Dermis microvascular lymphatic vessel endothelial cell (primary cell): Measurements from ENCODE around the gene ARF6. TPM values are rescaled to one million over a fixed set of nuclear protein-coding genes. Genes with fewer than 3 reads are reported as not detected.
"Not testable (repeated sequence)": the region's sequence is repeated elsewhere in the genome, so short reads cannot be mapped to it uniquely, and the experiment has no call there.

Experiments
- DNase-seq, 2 donors: peaks; one replicate each; pipeline versions ENCODE4 v3.0.0 to v3.0.0-alpha.2; 2010; ENCODE audit warnings: low read depth in 2 of 2
- total RNA-seq: library from RNA; depleted of rRNA; stranded (reverse); fragments of >200 nt; gene quantifications from 2 replicates; pipeline ENCODE4 v1.2.1, GENCODE V29; 2014

ARF6 gene
- total RNA-seq, 1 donor from 2014 or later = 52.1 TPM

DNA sequence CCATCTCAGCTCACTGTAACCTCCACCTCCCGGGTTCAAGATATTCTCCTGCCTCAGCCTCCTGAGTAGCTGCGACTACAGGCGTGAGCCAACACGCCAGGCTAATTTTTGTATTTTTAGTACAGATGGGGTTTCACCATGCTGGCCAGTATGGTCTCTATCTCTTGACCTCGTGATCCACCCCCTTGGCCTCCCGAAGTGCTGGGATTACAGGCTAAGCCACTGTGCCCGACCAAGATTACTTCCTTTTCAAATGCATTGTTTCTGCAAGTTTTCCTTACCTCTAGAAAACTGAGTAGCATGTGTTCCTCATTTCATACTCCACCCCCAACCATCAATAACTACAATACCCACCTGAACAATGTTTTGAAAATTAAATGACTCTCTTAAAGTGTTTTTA, 13.1 kb downstream of the ARF6 start:
- DNase-seq = no peak

GRCh38 chr14:49907186-49907585, 14.3 kb downstream of the ARF6 start:
- DNase-seq = peak in 1 of 2 donors; percentile 45

DNA sequence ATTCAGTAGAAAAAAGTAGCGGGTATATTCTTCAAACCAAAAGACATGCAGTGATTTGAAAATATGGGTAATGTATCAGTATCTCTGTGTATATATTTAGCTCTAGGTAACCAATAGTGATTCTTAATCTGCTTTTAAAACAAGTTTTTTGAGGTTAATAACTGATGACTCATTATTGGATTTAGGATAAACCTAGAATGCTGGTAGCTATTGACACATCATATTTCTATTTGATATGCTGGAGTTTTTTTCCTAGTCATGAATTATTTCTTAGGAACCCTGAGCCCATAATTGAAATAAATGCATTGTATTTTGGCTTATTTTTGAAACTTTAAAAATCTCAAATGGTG, 15.5 kb downstream of the ARF6 start:
- no peak for DNase-seq

DNA sequence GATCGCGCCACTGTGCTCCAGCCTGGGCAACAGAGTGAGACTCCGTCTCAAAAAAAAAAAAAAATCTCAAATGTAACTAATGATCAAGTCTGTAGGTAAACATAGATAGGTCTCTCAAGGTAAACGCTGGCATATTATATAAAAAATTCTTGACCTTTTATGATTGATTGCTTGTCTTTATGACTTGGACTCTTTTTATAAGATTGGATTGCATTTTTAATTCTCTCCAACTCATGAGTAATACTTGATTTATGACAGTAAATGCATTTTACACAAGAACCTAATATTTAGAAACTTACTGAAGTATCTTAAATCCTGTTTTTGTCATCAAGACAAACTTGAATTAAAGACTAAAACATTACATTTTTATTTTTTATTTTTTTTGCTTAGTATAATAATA, 16.1 kb downstream of the ARF6 start:
- DNase-seq = no peak

- no peak for DNase-seq
These were observed 22.2 kb downstream of the ARF6 start for GRCh38 chr14:49915085-49915484.

DNA sequence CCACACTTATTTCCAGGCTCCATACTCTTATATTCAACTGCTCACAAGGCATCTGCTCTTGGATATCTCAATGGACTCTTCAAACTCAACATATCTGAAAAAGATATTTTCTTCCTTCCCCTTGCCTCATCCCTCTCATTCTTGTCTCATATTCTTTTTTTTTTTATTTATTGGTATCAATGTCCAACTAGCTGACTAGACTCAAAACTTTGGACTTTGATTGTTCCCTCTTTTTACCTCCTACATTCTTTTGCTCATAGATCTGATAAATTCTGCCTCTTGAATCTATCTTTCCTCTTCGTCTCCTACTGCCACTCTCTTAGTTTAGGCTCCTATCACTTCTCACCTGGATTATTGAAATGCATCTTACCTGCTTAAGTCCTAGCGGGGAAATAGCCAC, 25.8 kb downstream of the ARF6 start:
- DNase-seq = no peak

- DNase-seq = no peak
These were observed 27.2 kb downstream of the ARF6 start for GRCh38 chr14:49919825-49920659.

DNA sequence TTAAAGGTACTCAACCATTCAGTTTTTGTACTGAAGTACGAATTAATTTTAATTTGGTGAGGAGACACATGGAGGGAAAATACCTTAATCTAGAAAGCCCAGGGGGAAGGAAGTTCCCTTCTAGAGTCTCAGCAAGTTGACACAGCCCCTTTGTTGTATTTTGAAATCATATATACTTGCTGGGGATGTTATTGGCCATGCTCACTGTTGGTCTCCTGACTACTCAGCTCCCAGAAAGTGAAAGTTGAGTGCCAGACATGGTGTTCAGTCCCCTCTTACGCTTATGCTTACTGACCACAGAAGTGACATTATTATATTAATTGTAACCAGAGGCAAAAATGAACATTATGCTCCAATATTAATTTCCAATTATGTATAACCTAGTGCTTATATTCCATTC, 28.1 kb downstream of the ARF6 start:
- DNase-seq = no peak

DNA sequence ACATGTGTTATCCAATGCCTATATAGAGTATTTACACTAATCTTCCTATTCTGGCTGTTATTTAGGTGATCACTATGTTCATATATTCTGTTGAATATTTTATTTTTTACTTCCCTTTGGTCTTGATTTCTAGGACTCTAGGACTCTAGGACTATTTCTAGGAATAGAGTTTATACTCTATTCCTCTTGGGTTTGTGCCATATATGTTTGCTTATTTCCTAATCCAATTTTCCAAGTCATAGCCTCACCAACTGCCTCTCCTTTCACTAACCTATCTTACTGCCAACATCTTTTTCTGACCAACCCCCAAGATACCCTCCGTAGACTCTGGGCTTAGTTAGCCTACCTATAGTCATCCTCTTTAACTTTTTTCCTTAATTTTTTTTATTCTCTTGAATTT, 28.5 kb downstream of the ARF6 start:
- DNase-seq = no peak

GRCh38 chr14:49923442-49923841, 30.6 kb downstream of the ARF6 start:
- DNase-seq = no peak

DNA sequence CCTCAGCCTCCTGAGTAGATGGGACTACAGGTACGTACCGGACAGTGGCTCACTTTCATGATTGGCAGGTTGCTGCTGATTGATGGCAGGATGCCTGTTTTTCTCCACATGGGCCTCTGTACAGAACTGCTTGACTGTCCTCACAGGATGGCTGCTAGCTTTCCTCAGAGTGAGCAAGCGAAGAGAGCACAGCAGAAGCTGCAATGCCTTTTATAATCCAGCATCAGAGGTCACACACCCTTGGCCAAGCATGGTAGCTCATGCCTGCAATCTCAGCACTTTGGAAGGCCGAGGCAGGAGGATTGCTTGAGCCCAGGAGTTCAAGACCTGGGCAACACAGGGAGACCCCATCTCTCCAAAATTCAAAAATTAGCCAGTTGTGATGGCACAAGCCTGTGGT, 31.0 kb downstream of the ARF6 start:
- no peak for DNase-seq

DNA sequence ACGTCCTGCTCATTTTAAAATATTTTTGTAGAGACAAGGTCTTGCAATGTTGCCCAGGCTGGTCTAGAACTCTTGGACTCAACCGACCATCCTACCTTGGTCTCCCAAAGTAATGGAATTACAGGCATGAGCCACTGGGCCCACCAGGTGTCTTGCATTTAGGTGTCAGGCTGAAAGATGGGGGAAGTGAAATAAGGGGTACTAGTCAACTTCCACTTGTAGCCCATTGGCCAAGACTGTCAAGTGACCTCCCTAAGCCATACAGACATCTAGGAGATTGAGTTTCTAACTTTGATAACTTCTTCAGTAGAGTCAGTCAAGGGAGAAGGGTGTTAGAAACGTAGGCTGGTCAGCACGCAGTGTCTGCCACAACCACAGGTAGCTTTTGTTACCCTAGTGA, 32.0 kb downstream of the ARF6 start:
- no peak for DNase-seq

- DNase-seq = no peak
These were observed 33.9 kb downstream of the ARF6 start for GRCh38 chr14:49926803-49927202.

DNA sequence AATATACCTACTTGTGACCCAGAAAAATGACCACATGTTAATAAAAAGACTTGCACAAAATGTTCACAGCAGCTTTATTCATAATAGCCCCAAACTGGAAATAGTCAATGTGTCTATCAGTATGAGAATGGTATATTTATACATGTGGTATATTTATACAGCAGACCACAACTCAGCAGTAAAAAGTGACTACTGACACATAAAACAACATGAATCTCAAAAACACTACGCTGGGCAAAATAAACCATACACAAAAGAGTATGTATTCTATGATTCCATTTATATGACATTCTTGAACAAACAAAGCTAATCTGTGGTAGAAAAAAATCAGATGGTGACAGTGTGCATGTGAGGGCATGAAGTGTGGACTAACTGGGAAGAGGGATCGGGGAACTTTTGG, 35.1 kb downstream of the ARF6 start:
- no peak for DNase-seq

GRCh38 chr14:49930720-49931119, 37.8 kb downstream of the ARF6 start:
- no peak for DNase-seq

- DNase-seq = no peak
These were observed 38.6 kb downstream of the ARF6 start for GRCh38 chr14:49931523-49931922.

- DNase-seq = no peak
These were observed 40.2 kb downstream of the ARF6 start for GRCh38 chr14:49933128-49933527.

DNA sequence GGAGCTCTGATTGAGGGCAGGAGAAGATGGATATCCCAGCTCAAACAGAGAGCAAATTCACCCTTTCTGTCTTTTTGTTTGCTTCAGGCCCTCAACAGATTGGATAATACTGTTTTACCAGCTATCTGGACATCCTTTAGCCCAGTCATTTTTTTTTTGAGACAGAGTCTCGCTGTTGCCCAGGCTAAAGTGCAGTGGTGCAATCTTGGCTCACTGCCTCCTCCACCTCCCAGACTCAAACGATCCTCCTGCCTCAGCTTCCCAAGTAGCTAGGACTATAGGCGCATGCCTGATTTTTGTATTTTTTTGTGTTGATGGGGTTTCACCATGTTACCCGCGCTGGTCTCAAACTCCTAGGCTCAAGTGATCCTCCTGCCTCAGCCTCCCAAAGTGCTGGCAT, 40.8 kb downstream of the ARF6 start:
- DNase-seq = no peak

DNA sequence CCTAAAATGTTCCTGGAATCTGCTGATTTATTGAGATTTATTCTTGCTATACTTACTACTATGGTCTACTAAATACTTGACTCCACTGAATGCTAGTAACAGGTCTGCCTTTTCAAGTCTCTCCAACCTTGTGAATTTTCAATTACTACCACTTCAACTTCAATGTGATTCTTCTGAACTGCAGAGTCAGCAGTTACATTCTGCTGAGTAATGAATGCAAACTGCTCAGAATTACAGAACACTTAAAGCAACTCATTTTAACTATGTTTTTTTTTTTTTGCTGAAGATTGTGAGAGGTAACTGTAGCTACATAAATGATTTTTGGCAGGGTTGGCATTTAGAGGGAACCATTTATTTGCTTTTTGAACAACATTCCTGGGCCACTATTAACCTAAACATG, 41.8 kb downstream of the ARF6 start:
- no peak for DNase-seq

- DNase-seq = no peak
These were observed 42.6 kb downstream of the ARF6 start for GRCh38 chr14:49935526-49935925.

DNA sequence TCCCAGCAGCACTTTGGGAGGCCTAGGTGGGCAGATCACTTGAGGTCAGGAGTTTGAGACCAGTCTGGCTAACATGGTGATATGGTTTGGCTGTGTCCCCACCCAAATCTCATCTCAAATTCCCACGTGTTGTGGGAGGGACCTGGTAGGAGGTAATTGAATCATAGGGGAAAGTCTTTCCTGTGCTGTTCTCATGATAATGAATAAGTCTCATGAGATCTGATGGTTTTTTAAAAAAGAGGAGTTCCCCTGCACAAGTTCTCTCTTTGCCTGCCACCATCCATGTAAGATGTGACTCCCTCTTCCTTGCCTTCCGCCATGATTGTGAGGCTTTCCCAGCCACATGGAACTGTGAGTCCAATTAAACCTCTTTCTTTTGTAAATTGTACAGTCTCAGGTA, 43.4 kb downstream of the ARF6 start:
- not testable (repeated sequence) for DNase-seq

DNA sequence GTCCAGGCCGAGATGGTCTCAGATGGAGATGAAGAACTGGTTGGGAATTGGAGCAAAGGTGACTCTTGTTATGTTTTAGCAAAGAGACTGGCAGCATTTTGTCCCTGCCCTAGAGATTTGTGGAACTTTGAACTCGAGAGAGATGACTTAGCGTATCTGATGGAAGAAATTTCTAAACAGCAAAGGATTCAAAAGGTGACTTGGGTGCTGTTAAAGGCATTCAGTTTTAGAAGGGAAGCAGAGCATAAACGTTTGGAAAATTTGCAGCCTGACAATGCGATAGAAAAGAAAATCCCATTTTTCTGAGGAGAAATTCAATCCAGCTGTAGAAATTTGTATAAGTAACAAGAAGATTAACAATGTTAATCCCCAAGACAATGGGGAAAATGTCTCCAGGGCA, 44.0 kb downstream of the ARF6 start:
- not testable (repeated sequence) for DNase-seq

- not testable (repeated sequence) for DNase-seq
These were observed 46.3 kb downstream of the ARF6 start for GRCh38 chr14:49939215-49939614.
